NCI-H82 (cell line): Measurements from ENCODE around the gene ADGRL1.
"Not testable (repeated sequence)": the region's sequence is repeated elsewhere in the genome, so short reads cannot be mapped to it uniquely, and the experiment has no call there.

ENCODE experiments used
- DNase-seq: peaks from one replicate; lab custom pipeline; 2025; lab: John Stamatoyannopoulos, UW

The ADGRL1 gene

GRCh38 chr19:14205452-14206287, at the start of gene ADGRL1:
Gene ADGRL1 (minus strand): TSS chr19:14206169. CDS start chr19:14183602, 22,567 bp downstream.
- not testable (repeated sequence) for DNase-seq

GRCh38 chr19:14255316-14255715, 49.3 kb upstream of the ADGRL1 start:
- not testable (repeated sequence) for DNase-seq

GRCh38 chr19:14253822-14254599, 48.0 kb upstream of the ADGRL1 start:
- DNase-seq = peak; percentile 72

- not testable (repeated sequence) for DNase-seq
Measured at GRCh38 chr19:14252136-14252535, 46.2 kb upstream of the ADGRL1 start.

- no peak for DNase-seq
Measured at GRCh38 chr19:14250870-14251269, 44.9 kb upstream of the ADGRL1 start.

GRCh38 chr19:14250315-14250714, 44.3 kb upstream of the ADGRL1 start:
- not testable (repeated sequence) for DNase-seq

- DNase-seq = not testable (repeated sequence)
Measured at GRCh38 chr19:14249891-14250290, 43.9 kb upstream of the ADGRL1 start.

- DNase-seq = peak; percentile 64
Measured at GRCh38 chr19:14249012-14249754, 43.2 kb upstream of the ADGRL1 start.

- peak; percentile 96 for DNase-seq
Measured at GRCh38 chr19:14248578-14249011, 42.6 kb upstream of the ADGRL1 start.

- DNase-seq = peak; percentile 51
Measured at GRCh38 chr19:14247548-14248471, 41.8 kb upstream of the ADGRL1 start.

- DNase-seq = not testable (repeated sequence)
Measured at GRCh38 chr19:14247205-14247547, 41.2 kb upstream of the ADGRL1 start.

- DNase-seq = not testable (repeated sequence)
Measured at GRCh38 chr19:14244393-14244792, 38.4 kb upstream of the ADGRL1 start.

GRCh38 chr19:14243718-14244117, 37.7 kb upstream of the ADGRL1 start:
- not testable (repeated sequence) for DNase-seq

- DNase-seq = no peak
Measured at GRCh38 chr19:14237014-14237941, 31.3 kb upstream of the ADGRL1 start.

- DNase-seq = not testable (repeated sequence)
Measured at GRCh38 chr19:14232945-14233344, 27.0 kb upstream of the ADGRL1 start.

- DNase-seq = not testable (repeated sequence)
Measured at GRCh38 chr19:14228446-14229071, 22.6 kb upstream of the ADGRL1 start.

GRCh38 chr19:14226498-14226897, 20.5 kb upstream of the ADGRL1 start:
- not testable (repeated sequence) for DNase-seq

GRCh38 chr19:14222886-14223285, 16.9 kb upstream of the ADGRL1 start:
- DNase-seq = no peak

GRCh38 chr19:14221345-14221744, 15.4 kb upstream of the ADGRL1 start:
- peak; percentile 74 for DNase-seq
